Measurements from ENCODE around the gene SLC9A8. TPM values are rescaled to one million over a fixed set of nuclear protein-coding genes. Genes with fewer than 3 reads are reported as not detected.
A peak's percentile ranks its signal among the peaks of the same experiment; 100 is the strongest.

SLC9A8 gene
- total RNA-seq, 4 donors from 2014 or later, result 9.0 to 31.0 (median 16.6) TPM

- Histone ChIP-seq H3K4me1 (peaks cover 0 to 40% (median 7%) of the 10 kb centered on the region in 4 donors), H3K36me3 (peaks cover 0 to 19% (median 4%) of the 10 kb centered on the region in 4 donors), H3K4me3 (no peak overlapping the region), H3K27ac (no peak overlapping the region), H3K9me3 (no peaks in the 10 kb centered on the region), H3K27me3 (no peaks in the 10 kb centered on the region)
- intact Hi-C loops (cut with DNase I; ENCODE audit: low total_unique reads) (no loop called here), in situ Hi-C loops (cut with MboI; ENCODE audit: low pct_ligation_motif_present in 1 of 4, low pct_unique_long_range_greater_than_20kb in 1 of 4, low sequenced_read_pairs in 3 of 4) (loop anchor here in 1 of 4 donors (25.0 kb wide), 1 partner anchor 213 kb away; no protein-coding TSS in a partner anchor)
- TF ChIP-seq CTCF (IDR thresholded peaks at IDR 0.05), result no peak
- TF ChIP-seq EP300 (IDR thresholded peaks at IDR 0.05; ENCODE audit: low read depth), result no peak
- TF ChIP-seq POLR2A (IDR thresholded peaks at IDR 0.05), result no peak
- TF ChIP-seq POLR2AphosphoS5 (IDR thresholded peaks at IDR 0.05), result no peak
- WGBS, 2 donors (ENCODE audit: low coverage in 1 of 2), result 57 to 89% methylated on average over 1 to 7 of the region's 7 CpGs
- DNase-seq, result no peak
Measured at GRCh38 chr20:49825521-49826033, 12.9 kb downstream of the SLC9A8 start.

DNA sequence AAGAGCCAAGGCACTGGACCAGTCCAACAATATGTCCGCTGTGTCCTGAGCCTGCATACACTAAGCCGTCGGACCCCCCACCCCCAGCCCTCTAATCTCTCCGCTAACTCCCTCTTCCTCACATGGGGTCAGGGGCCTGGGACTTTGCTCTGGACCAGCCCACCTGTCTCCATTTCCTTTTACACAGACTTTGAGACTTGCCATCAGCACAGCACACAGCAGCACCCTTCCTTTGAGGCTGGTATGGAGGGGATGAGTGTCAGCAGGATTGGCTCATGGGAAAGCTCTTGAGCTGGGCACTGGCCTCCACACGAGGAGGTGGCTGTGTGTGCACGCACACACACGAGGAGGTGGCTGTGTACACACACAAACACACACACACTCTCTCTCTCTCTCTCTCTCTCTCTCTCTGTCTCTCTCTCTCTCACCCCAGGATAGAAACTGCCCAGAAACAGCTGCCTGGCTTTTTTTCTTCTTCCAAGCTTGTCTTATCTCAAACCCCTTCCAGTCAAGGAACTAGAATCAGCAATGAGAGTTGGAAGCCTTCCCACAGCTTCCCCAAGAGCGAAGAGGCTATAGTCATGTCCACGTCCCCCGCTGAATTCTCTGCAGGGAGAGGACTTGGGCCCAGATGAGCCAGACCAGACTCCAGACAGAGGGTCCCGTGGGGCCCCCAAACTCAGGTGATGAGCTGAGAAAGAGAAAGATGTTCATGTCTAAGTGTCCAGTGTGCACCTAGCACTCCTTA, 18.6 kb downstream of the SLC9A8 start:
- DNase-seq, result no peak
- Histone ChIP-seq H3K36me3 (peaks cover 0 to 18% (median 4%) of the 10 kb centered on the region in 4 donors), H3K4me1 (peaks cover 0 to 7% (median 2%) of the 10 kb centered on the region in 4 donors), H3K9me3 (no peaks in the 10 kb centered on the region), H3K4me3 (no peak overlapping the region), H3K27ac (peak overlapping the region in 2 of 4 donors; percentile 55 to 61), H3K27me3 (no peaks in the 10 kb centered on the region)
- in situ Hi-C loops (cut with MboI; ENCODE audit: low pct_ligation_motif_present in 1 of 4, low pct_unique_long_range_greater_than_20kb in 1 of 4, low sequenced_read_pairs in 3 of 4), result loop anchor here in 1 of 4 donors (25.0 kb wide), 1 partner anchor 219 kb away; no protein-coding TSS in a partner anchor
- WGBS, 2 donors (ENCODE audit: low coverage in 1 of 2), result 89% methylated on average over 11 of the region's 11 CpGs; no CpG with 5 or more reads in 1 of the 2 donors
- no peak for TF ChIP-seq POLR2A (IDR thresholded peaks at IDR 0.05)
- TF ChIP-seq EP300 (IDR thresholded peaks at IDR 0.05; ENCODE audit: low read depth), result no peak
- TF ChIP-seq POLR2AphosphoS5 (IDR thresholded peaks at IDR 0.05), result no peak
- TF ChIP-seq CTCF (IDR thresholded peaks at IDR 0.05), result no peak
- intact Hi-C loops (cut with DNase I; ENCODE audit: low total_unique reads), result no loop called here

GRCh38 chr20:49831770-49832631, 19.4 kb downstream of the SLC9A8 start:
- H3K36me3 ChIP-seq, result peaks cover 0 to 21% (median 3%) of the 10 kb centered on the region in 4 donors
- H3K4me3 ChIP-seq, result no peak overlapping the region
- H3K27me3 ChIP-seq, result no peaks in the 10 kb centered on the region
- no peak for DNase-seq
- 93% methylated on average over 12 of the region's 12 CpGs; no CpG with 5 or more reads in 1 of the 2 donors for WGBS, 2 donors (ENCODE audit: low coverage in 1 of 2)
- in situ Hi-C loops (cut with MboI; ENCODE audit: low pct_ligation_motif_present in 1 of 4, low pct_unique_long_range_greater_than_20kb in 1 of 4, low sequenced_read_pairs in 3 of 4), result loop anchor here in 1 of 4 donors (25.0 kb wide), 1 partner anchor 220 kb away; no protein-coding TSS in a partner anchor
- no peaks in the 10 kb centered on the region for H3K9me3 ChIP-seq
- H3K4me1 ChIP-seq, result peaks cover 0 to 7% (median 2%) of the 10 kb centered on the region in 4 donors
- TF ChIP-seq CTCF (IDR thresholded peaks at IDR 0.05), result no peak
- no peak for TF ChIP-seq POLR2AphosphoS5 (IDR thresholded peaks at IDR 0.05)
- TF ChIP-seq EP300 (IDR thresholded peaks at IDR 0.05; ENCODE audit: low read depth), result no peak
- no peak for TF ChIP-seq POLR2A (IDR thresholded peaks at IDR 0.05)
- intact Hi-C loops (cut with DNase I; ENCODE audit: low total_unique reads), result no loop called here
- H3K27ac ChIP-seq, result peak overlapping the region in 3 of 4 donors; percentile 8 to 61 (median 55)
